ENCODE results near the gene AGBL5.

- no peak for TF ChIP-seq ZNF510 (tag by site-specific recombination; IDR thresholded peaks at IDR 0.05; ENCODE audit: insufficient replicate concordance)
- no peak for TF ChIP-seq ZNF768 (tag by site-specific recombination; IDR thresholded peaks at IDR 0.05)
- no peak for TF ChIP-seq RBAK (tag by site-specific recombination; IDR thresholded peaks at IDR 0.05)
- peak; percentile 19; the same call in 1 of the 2 replicates for TF ChIP-seq CTCF (tag by site-specific recombination; IDR thresholded peaks at IDR 0.05)
- no peak for TF ChIP-seq ZNF549 (tag by site-specific recombination; IDR thresholded peaks at IDR 0.05)
- TF ChIP-seq ZNF184 (tag by site-specific recombination; IDR thresholded peaks at IDR 0.05) = no peak
- TF ChIP-seq MZF1 (tag by site-specific recombination; IDR thresholded peaks at IDR 0.05; ENCODE audit: borderline replicate concordance) = no peak
- TF ChIP-seq ZFP37 (tag by site-specific recombination; IDR thresholded peaks at IDR 0.05) = no peak
- TF ChIP-seq ZBTB21 (tag by site-specific recombination; IDR thresholded peaks at IDR 0.05) = no peak
Measured at GRCh38 chr2:27118525-27119329, 67.3 kb downstream of the AGBL5 start, which contains the start of gene CGREF1.

All from HEK293 (cell line).